C1 segment of cervical spinal cord (tissue), 14 donors: ENCODE data around the gene OR10S1.
"Not testable (repeated sequence)": the region's sequence is repeated elsewhere in the genome, so short reads cannot be mapped to it uniquely, and the experiment has no call there.

Experiments
- DNase-seq, 14 donors: peaks; one replicate each; lab custom pipeline; 2025; lab: John Stamatoyannopoulos, UW

Gene OR10S1, protein sequence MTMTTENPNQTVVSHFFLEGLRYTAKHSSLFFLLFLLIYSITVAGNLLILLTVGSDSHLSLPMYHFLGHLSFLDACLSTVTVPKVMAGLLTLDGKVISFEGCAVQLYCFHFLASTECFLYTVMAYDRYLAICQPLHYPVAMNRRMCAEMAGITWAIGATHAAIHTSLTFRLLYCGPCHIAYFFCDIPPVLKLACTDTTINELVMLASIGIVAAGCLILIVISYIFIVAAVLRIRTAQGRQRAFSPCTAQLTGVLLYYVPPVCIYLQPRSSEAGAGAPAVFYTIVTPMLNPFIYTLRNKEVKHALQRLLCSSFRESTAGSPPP

GRCh38 chr11:123977731-123978347, at the start of gene OR10S1:
Gene OR10S1, minus strand, starts transcription at chr11:123977781. Its CDS starts 117 bp downstream, at chr11:123977664.
- no peak for DNase-seq

DNA sequence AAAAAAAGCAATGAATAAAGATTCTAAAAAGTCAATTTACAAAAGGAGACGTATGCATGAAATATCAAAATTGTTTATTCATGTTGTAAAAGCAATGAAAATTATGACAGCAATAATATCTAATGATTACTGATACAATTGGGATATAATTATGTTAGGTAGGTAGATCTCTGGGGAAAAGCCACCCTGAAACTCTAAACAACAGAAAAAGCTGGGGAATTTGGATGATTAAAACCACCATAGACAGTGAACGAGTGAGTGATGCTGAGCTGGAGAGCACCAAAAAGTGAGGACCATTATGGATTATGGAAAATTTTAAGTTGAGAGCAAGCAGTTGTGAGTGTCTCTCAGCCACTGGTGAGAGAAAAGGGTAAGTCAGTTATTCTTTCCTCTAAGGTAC, 48.9 kb upstream of the OR10S1 start, which contains the start of gene OR10G8:
OR10G8 (plus strand) TSS at position 301 of the 400 bp plus-strand sequence. CDS start 2,825 bp downstream, outside the sequence.
- no peak for DNase-seq

- DNase-seq, result not testable (repeated sequence)
Measured at GRCh38 chr11:124015837-124016236, 38.3 kb upstream of the OR10S1 start.

- DNase-seq, result no peak
Measured at GRCh38 chr11:124012697-124013096, 35.1 kb upstream of the OR10S1 start, which contains the start of gene OR10G4. Gene OR10G4, plus strand, starts transcription at chr11:124012997. Its CDS starts 2,578 bp downstream, at chr11:124015575.

DNA sequence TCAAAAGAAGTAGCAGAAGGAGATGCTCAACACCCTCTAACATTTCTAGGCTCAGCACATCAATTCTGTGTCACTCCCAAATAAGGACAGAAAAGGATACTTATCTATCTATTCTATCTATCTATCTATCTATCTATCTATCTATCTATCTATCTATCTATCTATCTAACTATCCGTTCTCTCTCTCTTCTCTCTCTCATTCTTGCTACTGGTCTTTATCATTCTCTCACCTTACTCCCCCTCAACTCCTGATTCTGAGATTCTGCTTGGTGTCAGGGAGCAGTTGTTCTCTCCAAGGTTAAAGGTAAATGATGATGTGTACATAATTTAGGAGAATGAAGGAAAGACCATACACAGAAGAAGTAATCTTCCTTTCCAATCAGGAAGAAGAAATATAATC, 17.5 kb upstream of the OR10S1 start, which contains the start of gene OR10G6:
OR10G6 (minus strand) TSS at position 43 of the 400 bp plus-strand sequence; CDS start at position 43, 0 bp downstream.
- DNase-seq, result no peak

- no peak for DNase-seq
Measured at GRCh38 chr11:123979311-123979710, 1.7 kb upstream of the OR10S1 start.

GRCh38 chr11:123976770-123977560, 616 bp downstream of the OR10S1 start:
- no peak for DNase-seq

DNA sequence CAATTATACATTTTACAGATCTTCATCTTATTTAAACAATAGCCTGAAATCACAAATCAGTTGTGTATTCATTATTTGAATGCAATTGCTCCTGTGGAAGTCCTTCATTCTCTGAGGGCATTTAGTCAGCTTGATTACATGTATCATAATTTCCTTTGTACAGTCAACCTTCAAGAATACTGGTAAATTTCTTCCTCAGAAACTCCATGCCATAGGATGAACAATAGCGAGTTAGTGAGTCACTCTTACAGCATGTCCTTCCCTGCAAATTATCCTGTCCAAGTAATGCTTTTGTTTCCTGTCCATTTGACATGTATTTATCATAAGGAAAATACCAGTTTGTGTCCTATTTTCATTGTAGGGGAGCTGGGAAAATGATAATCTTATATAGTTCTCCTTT, 3.8 kb downstream of the OR10S1 start:
- no peak for DNase-seq

- DNase-seq, result no peak
Measured at GRCh38 chr11:123956752-123957151, 20.8 kb downstream of the OR10S1 start.

DNA sequence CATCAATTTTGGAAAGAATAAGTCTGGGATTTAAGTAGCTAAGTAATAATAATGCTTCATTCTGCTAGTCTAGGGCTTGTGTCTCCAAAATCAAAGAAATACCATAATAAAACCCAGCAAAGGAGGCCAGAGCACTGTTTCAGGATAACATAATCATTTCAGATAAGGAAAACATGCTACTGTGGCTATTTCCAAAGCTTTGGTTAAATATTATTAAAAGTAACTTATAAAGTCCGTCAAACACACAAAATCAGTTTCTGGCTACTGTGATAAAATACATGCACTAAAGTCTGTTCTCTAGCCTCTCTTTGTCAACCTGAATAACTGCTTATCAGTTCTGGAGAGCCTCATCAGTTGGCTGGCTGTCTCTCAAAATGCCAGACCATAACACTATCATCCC, 32.4 kb downstream of the OR10S1 start:
- DNase-seq, result no peak

GRCh38 chr11:123943738-123944137, 33.8 kb downstream of the OR10S1 start, which contains the start of gene OR6T1:
Gene OR6T1, minus strand, starts transcription at chr11:123943838. Its CDS starts 0 bp downstream, at chr11:123943838.
- DNase-seq, result no peak

GRCh38 chr11:123942413-123942812, 35.2 kb downstream of the OR10S1 start:
- no peak for DNase-seq

DNA sequence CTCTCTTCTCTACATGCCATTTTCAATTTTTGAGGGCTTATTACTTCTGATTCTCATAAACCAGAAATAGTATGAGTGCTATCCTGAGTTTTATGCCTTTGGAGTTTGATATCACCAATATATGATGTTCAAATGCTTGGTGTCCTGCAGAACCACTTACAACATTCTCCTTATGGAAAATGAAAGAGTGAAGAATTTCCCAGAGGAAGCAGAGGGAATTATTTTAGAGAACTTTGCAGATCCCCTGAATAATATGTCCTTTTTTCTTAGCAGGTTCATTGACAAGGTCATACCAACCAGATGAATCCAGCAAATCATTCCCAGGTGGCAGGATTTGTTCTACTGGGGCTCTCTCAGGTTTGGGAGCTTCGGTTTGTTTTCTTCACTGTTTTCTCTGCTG, 38.3 kb downstream of the OR10S1 start, which contains the start of gene OR4D5:
OR4D5 (plus strand) TSS at position 301 of the 400 bp plus-strand sequence; CDS start at position 301, 0 bp downstream.
- DNase-seq, result no peak
